ENCODE results near the gene ANKS1B.

ANKS1B gene

GRCh38 chr12:99709619-99710018 lies 275.1 kb downstream of the ANKS1B start:
- no peaks in the 10 kb centered on the region for H3K4me1 ChIP-seq (ENCODE audit: control insufficient read depth, insufficient read depth, low read length)
- no peaks in the 10 kb centered on the region for H3K36me3 ChIP-seq (ENCODE audit: control insufficient read depth in 2 of 2, insufficient read depth in 1 of 2, low read length in 2 of 2)
- no peak overlapping the region for H3K27ac ChIP-seq (ENCODE audit: extremely low read depth, low read depth, low read length)
- H3K4me3 ChIP-seq (ENCODE audit: low read depth, low read length): no peak overlapping the region
- H3K9me3 ChIP-seq (ENCODE audit: control insufficient read depth, insufficient read depth, low read depth, low read length): no peaks in the 10 kb centered on the region
- ChIA-PET CTCF (interaction anchor here (1.4 kb wide), 1 partner anchor 323 kb away, joined by 3 read pairs; no protein-coding TSS in a partner anchor), POLR2A (no interaction called here)
- TF ChIP-seq ZEB2 (tag by site-specific recombination; IDR thresholded peaks at IDR 0.05): no peak
- TF ChIP-seq ZNF521 (tag by site-specific recombination; IDR thresholded peaks at IDR 0.05): no peak
- TF ChIP-seq ZBTB21 (tag by site-specific recombination; IDR thresholded peaks at IDR 0.05): 0 out of 2 replicates have a peak, but pooled peaks have one; percentile 18

- no peak for TF ChIP-seq KLF1 (tag by site-specific recombination; IDR thresholded peaks at IDR 0.05)
- no peak for TF ChIP-seq KLF16 (tag by site-specific recombination; IDR thresholded peaks at IDR 0.05)
- CTCF ChIA-PET: interaction anchor here (1.4 kb wide), 1 partner anchor 322 kb away, joined by 3 read pairs; no protein-coding TSS in a partner anchor
- Histone ChIP-seq H3K9me3 (ENCODE audit: control insufficient read depth, insufficient read depth, low read depth, low read length) (no peaks in the 10 kb centered on the region), H3K4me3 (ENCODE audit: low read depth, low read length) (no peak overlapping the region), H3K36me3 (ENCODE audit: control insufficient read depth in 2 of 2, insufficient read depth in 1 of 2, low read length in 2 of 2) (no peaks in the 10 kb centered on the region), H3K4me1 (ENCODE audit: control insufficient read depth, insufficient read depth, low read length) (no peaks in the 10 kb centered on the region), H3K27ac (ENCODE audit: extremely low read depth, low read depth, low read length) (no peak overlapping the region)
- POLR2A ChIA-PET: no interaction called here
Measured at GRCh38 chr12:99709116-99709515, 275.6 kb downstream of the ANKS1B start.

GRCh38 chr12:99707883-99708282 lies 276.9 kb downstream of the ANKS1B start:
- Histone ChIP-seq H3K36me3 (ENCODE audit: control insufficient read depth in 2 of 2, insufficient read depth in 1 of 2, low read length in 2 of 2) (no peaks in the 10 kb centered on the region), H3K4me3 (ENCODE audit: low read depth, low read length) (no peak overlapping the region), H3K4me1 (ENCODE audit: control insufficient read depth, insufficient read depth, low read length) (no peaks in the 10 kb centered on the region), H3K27ac (ENCODE audit: extremely low read depth, low read depth, low read length) (no peak overlapping the region), H3K9me3 (ENCODE audit: control insufficient read depth, insufficient read depth, low read depth, low read length) (no peaks in the 10 kb centered on the region)
- TF ChIP-seq ZNF221 (tag by site-specific recombination; IDR thresholded peaks at IDR 0.05; ENCODE audit: borderline replicate concordance) (no peak), PRDM1 (tag by site-specific recombination; IDR thresholded peaks at IDR 0.05) (no peak), ZNF239 (tag by site-specific recombination; IDR thresholded peaks at IDR 0.05) (no peak), ZNF473 (tag by site-specific recombination; IDR thresholded peaks at IDR 0.05) (no peak), ZNF324 (tag by site-specific recombination; IDR thresholded peaks at IDR 0.05) (no peak), SCRT2 (tag by site-specific recombination; IDR thresholded peaks at IDR 0.05) (no peak), ZSCAN18 (tag by site-specific recombination; IDR thresholded peaks at IDR 0.05) (no peak), ZFHX2 (tag by site-specific recombination; conservative IDR thresholded peaks at IDR 0.05) (no peak), ZNF514 (tag by site-specific recombination; IDR thresholded peaks at IDR 0.05) (no peak), ZNF785 (tag by site-specific recombination; IDR thresholded peaks at IDR 0.05) (no peak)
- ChIA-PET POLR2A (no interaction called here), CTCF (no interaction called here)

- no peaks in the 10 kb centered on the region for H3K4me1 ChIP-seq (ENCODE audit: control insufficient read depth, insufficient read depth, low read length)
- no peak overlapping the region for H3K4me3 ChIP-seq (ENCODE audit: low read depth, low read length)
- POLR2A ChIA-PET: no interaction called here
- CTCF ChIA-PET: no interaction called here
- no peaks in the 10 kb centered on the region for H3K9me3 ChIP-seq (ENCODE audit: control insufficient read depth, insufficient read depth, low read depth, low read length)
- no peaks in the 10 kb centered on the region for H3K36me3 ChIP-seq (ENCODE audit: control insufficient read depth in 2 of 2, insufficient read depth in 1 of 2, low read length in 2 of 2)
- H3K27ac ChIP-seq (ENCODE audit: extremely low read depth, low read depth, low read length): no peak overlapping the region
- peak; percentile 62 for TF ChIP-seq ATF2 (tag by site-specific recombination; IDR thresholded peaks at IDR 0.05; ENCODE audit: low read depth)
- TF ChIP-seq GFI1B (tag by site-specific recombination; IDR thresholded peaks at IDR 0.05): no peak
- no peak for TF ChIP-seq GLI2 (tag by site-specific recombination; IDR thresholded peaks at IDR 0.05; ENCODE audit: borderline replicate concordance, low read depth)
- peak; percentile 82 for TF ChIP-seq ZBTB21 (tag by site-specific recombination; IDR thresholded peaks at IDR 0.05)
- TF ChIP-seq ZNF23 (tag by site-specific recombination; IDR thresholded peaks at IDR 0.05; ENCODE audit: borderline replicate concordance): no peak
- 0 out of 2 replicates have a peak, but pooled peaks have one; percentile 28 for TF ChIP-seq ZNF335 (tag by site-specific recombination; conservative IDR thresholded peaks at IDR 0.05)
- 0 out of 2 replicates have a peak, but pooled peaks have one; percentile 13 for TF ChIP-seq ZNF660 (tag by site-specific recombination; IDR thresholded peaks at IDR 0.05)
- peak; percentile 23; the same call in 1 of the 2 replicates for TF ChIP-seq ZNF629 (tag by site-specific recombination; IDR thresholded peaks at IDR 0.05)
- no peak for TF ChIP-seq ZNF155 (tag by site-specific recombination; IDR thresholded peaks at IDR 0.05)
Measured at GRCh38 chr12:99706736-99707473, 277.8 kb downstream of the ANKS1B start.

Measured in HEK293 (cell line).